GF-D8 (cell line): ENCODE data around the gene ZEB2.

Experiments used
- DNase-seq: peaks from one replicate; lab custom pipeline; 2025; lab: John Stamatoyannopoulos, UW

ZEB2 gene

GRCh38 chr2:144512891-144513351 is 7.0 kb downstream of the ZEB2 start:
- DNase-seq: no peak

- no peak for DNase-seq
These were observed 7.4 kb downstream of the ZEB2 start for GRCh38 chr2:144512470-144512869.

GRCh38 chr2:144511937-144512336 is 8.0 kb downstream of the ZEB2 start:
- DNase-seq: no peak

- no peak for DNase-seq
These were observed 8.6 kb downstream of the ZEB2 start for GRCh38 chr2:144511226-144511810.

GRCh38 chr2:144510294-144510991 is 9.5 kb downstream of the ZEB2 start:
- peak; percentile 20 for DNase-seq

- DNase-seq: no peak
These were observed 10.1 kb downstream of the ZEB2 start for GRCh38 chr2:144509879-144510221.

- peak; percentile 24 for DNase-seq
These were observed 10.7 kb downstream of the ZEB2 start for GRCh38 chr2:144509001-144509878.

- DNase-seq: peak; percentile 64
These were observed 11.6 kb downstream of the ZEB2 start for GRCh38 chr2:144508172-144508851.

GRCh38 chr2:144507441-144508171 is 12.3 kb downstream of the ZEB2 start:
- DNase-seq: no peak

GRCh38 chr2:144505245-144505831 is 14.6 kb downstream of the ZEB2 start:
- no peak for DNase-seq

- DNase-seq: no peak
These were observed 15.7 kb downstream of the ZEB2 start for GRCh38 chr2:144504218-144504641.

- DNase-seq: no peak
These were observed 16.7 kb downstream of the ZEB2 start for GRCh38 chr2:144503242-144503641.

GRCh38 chr2:144502369-144502768 is 17.6 kb downstream of the ZEB2 start:
- no peak for DNase-seq

GRCh38 chr2:144501627-144502026 is 18.3 kb downstream of the ZEB2 start:
- DNase-seq: no peak

- no peak for DNase-seq
These were observed 18.8 kb downstream of the ZEB2 start for GRCh38 chr2:144501118-144501517.

GRCh38 chr2:144500563-144500962 is 19.4 kb downstream of the ZEB2 start:
- no peak for DNase-seq

- no peak for DNase-seq
These were observed 21.6 kb downstream of the ZEB2 start for GRCh38 chr2:144498277-144498676.

- DNase-seq: no peak
These were observed 22.8 kb downstream of the ZEB2 start for GRCh38 chr2:144496977-144497598.

GRCh38 chr2:144496092-144496976 is 23.6 kb downstream of the ZEB2 start:
- DNase-seq: no peak
